IPS-18c (cell line): ENCODE data around the gene A4GALT.

Experiments
- H3K4me3 ChIP-seq: 2 replicates; pipeline ENCODE4 v1.7.0; 2013; ENCODE audit warnings: low read depth, mild to moderate bottlenecking, low read length, moderate library complexity; ENCODE audit not compliant: insufficient read depth
- H3K9me3 ChIP-seq: one replicate; pipeline ENCODE4 v1.6.1; 2013; ENCODE audit warnings: mild to moderate bottlenecking, low read length, moderate library complexity; ENCODE audit not compliant: control insufficient read depth, insufficient read depth

Gene A4GALT

DNA sequence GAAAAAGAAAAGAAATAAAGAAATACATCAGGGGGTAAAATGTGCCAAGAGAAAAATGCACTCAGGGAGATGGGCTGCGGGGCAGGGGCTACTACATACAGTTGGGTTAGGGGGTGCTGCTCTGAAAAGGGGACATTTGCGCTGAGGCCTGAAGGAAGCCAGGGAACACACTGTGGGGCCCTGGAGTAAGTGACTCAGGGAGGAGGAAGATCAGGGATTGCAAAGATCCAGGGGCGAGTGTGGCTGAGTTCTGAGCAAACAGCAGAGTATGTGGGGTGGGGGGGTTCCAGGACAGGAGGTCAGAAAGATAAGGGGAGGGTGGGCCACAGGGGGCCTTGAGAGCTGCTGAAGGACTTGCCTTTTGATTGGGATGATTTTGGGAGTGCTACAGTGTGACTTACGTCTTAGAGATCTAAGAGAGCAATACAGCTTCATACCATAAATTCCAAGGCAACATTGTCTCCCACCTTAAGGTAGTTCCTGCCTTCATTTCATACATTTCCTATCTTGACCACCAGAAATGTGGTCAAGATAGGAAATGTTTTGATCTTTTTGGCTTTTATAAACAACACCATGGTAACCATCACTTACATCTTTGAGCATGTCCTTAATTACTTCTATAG lies 5.8 kb downstream of the A4GALT start:
- Histone ChIP-seq H3K9me3 (peaks cover 2% of the 10 kb centered on the region), H3K4me3 (no peak overlapping the region)

DNA sequence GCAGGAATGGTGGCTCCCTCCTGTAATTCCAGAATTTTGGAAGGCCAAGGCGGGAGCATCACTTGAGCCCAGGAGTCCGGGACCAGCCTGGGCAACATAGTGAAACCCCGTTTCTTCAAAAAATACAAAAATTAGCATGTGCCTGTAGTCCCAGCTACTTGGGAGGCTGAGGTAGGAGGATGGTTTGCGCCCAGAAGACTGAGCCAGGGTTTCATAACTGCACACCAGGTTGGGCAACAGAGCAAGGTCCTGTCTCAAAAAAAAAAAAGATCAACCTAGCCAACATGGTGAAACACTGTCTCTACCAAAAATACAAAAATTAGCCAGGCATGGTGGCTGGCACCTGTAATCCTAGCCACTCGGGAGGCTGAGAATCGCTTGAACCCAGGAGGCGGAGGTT lies 6.4 kb downstream of the A4GALT start:
- peaks cover 2% of the 10 kb centered on the region for H3K9me3 ChIP-seq
- no peak overlapping the region for H3K4me3 ChIP-seq

DNA sequence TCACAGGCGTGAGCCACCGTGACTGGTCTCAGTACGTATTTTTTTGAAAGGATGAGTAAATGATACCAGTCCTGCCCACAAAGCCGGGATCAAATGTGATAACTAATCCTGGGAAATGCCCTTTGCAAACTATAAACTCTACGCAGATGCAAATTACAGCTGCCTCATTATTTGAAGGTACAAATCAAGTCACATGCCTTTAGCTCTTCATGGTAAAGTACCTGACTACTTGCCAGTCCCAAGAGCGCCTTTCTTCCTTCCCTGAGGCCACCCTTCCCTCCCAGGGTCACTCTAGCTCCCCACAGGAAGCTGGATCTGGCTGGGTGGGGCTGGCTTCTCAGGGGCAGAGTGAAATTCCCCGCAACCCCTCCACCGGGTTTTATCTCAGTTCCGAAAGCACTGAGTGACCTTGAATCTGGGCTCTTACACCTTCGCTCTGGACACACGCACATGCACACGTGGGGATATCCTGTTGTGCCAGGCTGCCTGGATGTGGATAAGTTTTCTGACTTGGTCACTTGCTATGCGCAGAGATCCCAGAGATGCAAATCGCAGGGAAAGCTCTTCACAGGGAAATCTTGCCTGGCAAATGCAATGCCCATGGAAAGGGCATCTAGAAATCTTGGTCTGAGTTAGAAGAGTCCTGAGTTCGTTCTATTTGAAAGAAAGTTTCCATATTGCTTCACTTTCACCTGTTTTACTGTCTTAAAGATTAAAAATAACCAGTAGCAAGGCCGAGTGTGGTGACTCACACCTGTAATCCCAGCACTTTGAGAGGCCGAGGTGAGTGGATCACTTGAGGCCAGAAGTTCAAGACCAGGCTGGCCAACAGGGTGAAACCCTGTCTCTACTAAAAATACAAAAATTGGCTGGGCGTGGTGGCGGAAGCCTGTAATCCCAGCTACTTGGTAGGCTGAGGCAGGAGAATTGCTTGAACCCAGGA lies 8.5 kb downstream of the A4GALT start:
- Histone ChIP-seq H3K9me3 (peaks cover 2% of the 10 kb centered on the region), H3K4me3 (no peak overlapping the region)

DNA sequence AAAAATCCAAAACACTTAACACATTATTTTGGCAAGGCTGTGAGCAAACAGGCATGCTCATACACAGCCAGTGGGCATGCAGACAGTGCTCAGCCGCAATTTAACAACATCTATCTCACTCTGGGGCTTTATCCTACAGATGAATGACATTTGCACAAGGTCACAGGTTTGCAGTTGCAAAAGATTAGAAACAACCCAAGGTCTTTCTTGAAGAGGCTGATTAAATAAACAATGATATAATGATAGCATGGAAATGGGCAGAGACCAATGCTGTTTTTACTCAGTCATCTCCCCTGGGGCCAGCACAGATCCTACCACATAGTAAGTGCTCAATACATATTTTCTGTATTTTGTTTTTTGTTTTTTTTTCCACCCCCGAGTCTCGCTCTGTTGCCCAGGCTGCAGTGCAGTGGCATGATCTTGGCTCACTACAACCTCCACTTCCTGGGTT lies 9.4 kb downstream of the A4GALT start:
- H3K4me3 ChIP-seq = no peak overlapping the region

DNA sequence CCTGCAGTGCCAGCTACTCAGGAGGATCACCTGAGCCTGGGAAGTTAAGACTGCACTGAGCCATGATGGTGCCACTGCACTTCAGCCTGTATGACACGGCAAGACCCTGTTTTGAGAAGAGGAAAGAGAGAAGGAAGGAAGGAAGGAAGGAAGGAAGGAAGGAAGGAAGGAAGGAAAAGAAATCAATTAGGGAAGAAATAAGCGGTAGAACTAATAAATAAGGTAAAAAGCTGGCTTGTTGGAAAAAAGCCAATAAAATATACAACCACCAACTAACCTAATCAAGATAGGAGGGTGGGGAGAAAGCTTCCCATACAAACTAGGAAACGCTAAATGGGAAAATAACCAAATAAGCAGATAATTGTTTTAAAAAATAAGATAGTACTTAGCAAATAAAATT lies 12.3 kb downstream of the A4GALT start:
- H3K9me3 ChIP-seq = no peaks in the 10 kb centered on the region
- no peak overlapping the region for H3K4me3 ChIP-seq

More for the DNA sequence above, 9.4 kb downstream of the A4GALT start:
- peaks cover 2% of the 10 kb centered on the region for H3K9me3 ChIP-seq

DNA sequence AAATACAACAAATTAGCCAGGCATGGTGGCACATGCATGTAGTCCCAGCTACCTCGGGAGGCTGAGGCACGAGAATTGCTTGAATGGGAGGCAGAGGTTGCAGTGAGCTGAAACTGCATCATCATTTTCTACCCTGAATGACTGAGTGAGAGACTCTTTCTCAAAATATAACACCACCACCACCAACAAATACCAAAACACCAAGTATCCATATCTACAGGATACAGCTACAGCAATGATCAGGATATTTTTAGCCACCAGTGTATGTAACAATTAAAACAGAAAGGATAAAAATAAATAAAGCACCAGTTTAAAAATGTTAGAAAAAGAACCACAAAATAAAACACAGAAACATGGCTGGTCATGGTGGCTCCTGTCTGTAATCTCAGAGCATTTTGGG lies 13.2 kb downstream of the A4GALT start:
- Histone ChIP-seq H3K9me3 (no peaks in the 10 kb centered on the region), H3K4me3 (no peak overlapping the region)

DNA sequence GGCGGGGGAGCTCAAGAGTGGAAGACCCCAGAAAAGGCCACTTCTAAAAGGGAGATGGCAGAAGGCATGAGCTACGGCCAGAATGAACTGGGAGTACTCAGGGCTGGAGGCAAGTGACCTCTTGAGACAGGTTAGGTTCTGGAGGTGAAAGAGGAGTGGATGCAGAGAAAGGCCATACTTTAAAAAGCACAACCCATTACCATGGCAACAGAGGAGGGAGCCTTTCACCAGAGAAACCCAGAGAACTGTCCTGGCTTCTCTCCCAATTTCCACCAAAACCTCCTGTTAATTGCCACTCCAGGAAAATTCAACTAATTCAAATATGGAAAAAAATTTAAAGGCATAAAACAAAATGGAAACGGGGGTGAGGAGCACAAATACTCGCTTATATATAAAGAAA lies 15.8 kb downstream of the A4GALT start:
- H3K9me3 ChIP-seq = no peaks in the 10 kb centered on the region
- no peak overlapping the region for H3K4me3 ChIP-seq

DNA sequence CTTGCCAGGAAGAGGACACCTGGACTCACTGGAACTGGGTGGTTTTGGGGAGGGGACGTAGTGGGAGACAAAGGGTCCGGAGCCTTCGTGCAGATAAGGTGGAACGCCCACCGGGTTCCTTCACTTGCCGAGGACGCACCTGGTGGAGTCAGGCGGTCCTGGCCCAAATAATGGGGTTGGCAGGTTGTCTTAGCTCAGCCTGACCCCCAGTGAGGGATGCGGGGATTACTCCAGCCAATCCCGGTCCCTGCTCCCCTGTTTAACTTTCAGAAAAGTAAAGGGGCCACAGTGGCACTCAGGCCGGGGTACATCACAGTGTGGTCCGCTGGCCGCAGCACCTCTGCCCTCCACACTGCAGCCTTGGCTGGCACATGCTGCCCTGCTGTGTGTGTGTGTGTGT lies 18.0 kb downstream of the A4GALT start:
- no peak overlapping the region for H3K4me3 ChIP-seq
- no peaks in the 10 kb centered on the region for H3K9me3 ChIP-seq

DNA sequence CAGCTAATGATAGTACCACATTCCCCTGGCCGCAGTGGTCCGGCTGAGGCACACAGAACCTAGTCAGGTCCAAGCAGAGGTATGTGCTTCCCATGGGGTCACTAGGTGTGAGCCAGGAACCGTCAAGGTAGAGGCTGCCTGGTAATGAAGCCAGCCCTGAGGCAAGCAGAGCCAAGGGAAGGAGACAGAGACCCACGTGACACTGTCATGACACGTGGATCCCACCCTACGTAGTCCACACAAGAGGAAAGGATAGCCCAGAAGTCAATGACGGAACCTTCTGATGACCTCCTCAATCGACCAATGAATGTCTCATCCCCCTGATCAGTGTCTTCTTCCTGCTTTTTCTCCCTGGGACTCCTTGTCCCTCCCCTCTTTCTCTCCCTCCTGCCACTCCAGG lies 19.0 kb downstream of the A4GALT start:
- H3K9me3 ChIP-seq = no peaks in the 10 kb centered on the region
- no peak overlapping the region for H3K4me3 ChIP-seq

DNA sequence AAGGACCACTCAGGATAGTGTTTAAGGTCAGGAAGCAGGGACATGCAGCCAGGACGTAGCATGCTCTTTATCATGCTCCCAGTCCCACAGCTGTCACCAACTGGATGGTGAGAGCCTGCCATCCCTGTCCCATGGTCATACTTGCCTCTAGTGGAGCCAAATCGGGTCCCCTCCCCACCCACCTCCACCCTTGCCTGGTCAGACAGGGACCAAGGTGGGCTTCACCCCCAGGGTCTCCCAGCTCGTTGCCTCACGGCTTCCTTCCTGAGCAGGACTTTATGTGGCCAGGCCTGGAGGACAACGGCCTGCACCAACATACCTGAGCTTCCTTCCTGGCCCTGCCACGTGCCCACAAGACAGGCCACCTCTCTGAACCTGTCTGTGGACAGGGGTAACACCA lies 19.8 kb downstream of the A4GALT start:
- H3K4me3 ChIP-seq = no peak overlapping the region
- no peaks in the 10 kb centered on the region for H3K9me3 ChIP-seq

DNA sequence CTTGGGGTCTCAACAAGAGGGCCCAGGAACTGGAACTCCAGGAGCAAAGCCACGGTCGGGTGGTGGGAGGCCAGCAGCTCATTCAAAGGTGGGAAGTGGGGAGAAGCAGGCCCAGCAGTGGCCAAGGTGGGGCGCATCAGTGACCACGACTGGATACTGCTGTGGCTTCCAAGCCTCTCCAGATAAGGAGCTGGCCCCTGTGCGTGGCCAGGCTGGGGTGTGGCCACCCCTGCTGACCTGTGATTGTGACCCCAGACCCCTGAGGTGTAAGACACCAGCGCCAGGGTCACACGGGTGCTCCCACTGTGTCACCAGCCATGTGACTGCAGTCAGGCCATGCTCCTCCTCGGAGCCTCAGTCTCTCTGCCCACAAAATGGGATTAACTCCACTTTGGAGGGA lies 20.3 kb downstream of the A4GALT start:
- Histone ChIP-seq H3K9me3 (no peaks in the 10 kb centered on the region), H3K4me3 (no peak overlapping the region)

DNA sequence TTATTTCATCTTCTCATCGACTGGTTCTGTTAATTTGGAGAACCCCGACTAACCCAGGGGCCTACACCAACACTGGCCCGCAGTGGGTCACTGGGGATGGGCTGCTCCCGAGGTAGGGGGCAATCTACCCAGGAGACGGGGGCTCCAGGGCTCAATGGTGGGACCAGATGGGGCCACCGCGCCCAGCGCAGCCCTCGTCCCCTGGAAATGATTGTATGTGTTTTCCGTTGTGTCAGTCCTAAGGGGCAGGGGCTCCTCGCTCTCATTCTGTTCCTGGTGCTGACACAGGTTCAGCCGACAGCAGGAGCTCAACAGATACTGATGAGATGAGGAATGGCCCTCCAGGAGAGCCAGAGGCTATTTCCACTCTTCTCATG lies 20.7 kb downstream of the A4GALT start:
- no peak overlapping the region for H3K4me3 ChIP-seq

DNA sequence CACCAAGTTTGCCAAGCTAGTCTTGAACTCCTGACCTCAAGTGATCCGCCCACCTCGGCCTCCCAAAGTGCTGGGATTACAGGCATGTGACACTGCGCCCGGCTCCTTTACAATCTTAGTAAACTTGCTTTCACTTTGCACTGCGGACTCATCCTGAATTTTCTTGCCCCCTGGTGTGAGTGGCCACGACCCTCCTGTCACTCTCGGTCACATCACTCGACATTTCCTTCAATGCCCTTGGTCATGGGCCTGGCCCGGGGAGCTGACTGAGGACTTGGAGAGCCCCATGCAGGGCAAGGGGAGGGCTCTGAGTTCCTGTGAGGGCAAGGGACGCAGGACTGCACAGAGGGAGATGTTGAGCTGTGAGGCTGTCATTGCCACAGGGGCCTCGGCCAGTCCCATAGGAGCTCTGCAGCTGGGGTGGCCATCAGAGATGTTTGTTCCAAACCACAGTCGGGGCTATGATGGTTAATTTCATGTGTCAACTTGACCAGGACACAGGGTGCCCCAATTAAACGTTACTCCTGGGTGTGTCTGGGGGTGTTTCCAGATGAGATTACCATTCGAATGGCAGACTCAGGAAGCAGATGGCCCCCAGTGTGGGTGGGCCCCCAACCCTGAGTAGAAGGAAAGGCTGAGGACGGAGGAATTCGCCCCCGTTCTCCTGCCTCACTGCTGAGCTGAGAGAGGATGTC lies 21.2 kb downstream of the A4GALT start:
- Histone ChIP-seq H3K4me3 (no peak overlapping the region), H3K9me3 (no peaks in the 10 kb centered on the region)

More for the DNA sequence above, 20.7 kb downstream of the A4GALT start:
- no peaks in the 10 kb centered on the region for H3K9me3 ChIP-seq

DNA sequence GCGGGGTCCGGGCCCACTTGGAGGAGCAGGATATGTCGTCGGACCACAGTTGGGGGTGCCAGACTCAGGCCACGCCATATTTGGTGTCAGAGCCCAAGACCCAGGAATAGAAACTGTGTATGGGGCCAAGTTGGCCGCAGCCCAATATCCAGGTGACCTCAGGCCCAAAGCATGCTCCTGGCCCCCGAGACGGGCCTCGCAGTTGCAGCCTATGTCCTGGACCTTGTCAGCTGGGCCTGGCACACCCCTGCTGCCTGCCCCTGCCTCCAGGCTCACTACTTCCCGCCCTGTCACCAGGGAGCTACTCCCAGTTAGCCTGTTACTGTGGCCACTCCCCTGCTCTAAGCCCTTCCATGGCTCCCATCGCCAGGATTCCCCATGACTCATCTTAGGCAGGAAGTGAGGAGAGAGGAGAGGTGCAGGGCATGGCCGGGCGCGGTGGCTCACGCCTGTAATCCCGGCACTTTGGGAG lies 23.1 kb downstream of the A4GALT start:
- no peaks in the 10 kb centered on the region for H3K9me3 ChIP-seq
- H3K4me3 ChIP-seq = no peak overlapping the region

DNA sequence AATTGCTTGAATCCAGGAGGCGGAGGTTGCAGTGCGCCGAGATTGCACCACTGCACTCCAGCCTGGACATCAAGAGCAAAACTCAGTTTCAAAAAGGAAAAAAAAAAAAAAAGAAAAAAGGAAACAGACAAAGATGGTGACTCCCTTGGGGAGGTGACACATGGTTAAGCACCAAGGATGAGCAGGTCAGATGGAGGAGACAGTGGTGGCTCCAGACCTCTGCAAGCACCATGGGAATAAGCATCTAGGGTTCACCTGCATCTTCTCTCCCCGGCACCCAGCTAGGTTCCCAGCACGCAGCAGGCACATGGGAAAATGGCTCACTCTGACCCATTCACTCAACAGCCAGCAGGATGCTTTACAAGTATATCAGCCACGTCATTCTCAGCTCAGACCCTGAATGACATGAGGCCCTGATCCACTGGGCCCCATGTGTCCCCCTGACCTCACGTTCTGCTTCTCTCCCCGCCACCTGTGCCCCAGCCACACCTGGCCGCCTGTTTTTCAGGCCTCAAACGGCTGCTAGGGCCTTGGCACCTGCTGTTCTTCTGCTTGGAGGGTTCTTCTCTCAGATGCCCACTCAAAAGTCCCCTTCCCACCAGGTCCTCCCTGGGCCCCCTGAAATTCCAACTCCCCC lies 24.2 kb downstream of the A4GALT start:
- H3K9me3 ChIP-seq = no peaks in the 10 kb centered on the region
- no peak overlapping the region for H3K4me3 ChIP-seq

DNA sequence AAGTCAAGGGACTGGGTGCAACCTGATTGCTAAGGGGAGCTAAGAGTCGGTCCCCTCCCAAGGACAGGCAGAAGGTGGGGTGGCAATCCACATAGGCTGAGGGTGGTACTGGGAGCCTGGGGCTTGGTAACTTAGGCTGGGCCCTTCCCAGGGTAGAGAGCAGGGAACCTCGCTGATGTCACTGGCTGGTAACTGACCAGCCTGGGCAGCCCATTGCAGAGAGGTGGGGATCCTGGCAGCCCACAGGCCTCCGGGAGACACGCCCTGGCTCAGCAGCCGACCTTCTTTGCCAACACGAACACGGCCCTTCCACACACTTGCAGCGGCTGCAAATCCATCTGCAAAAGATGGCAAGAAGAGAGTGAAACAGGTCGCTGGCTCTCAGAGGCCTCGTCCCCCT lies 25.4 kb downstream of the A4GALT start:
- Histone ChIP-seq H3K4me3 (no peak overlapping the region), H3K9me3 (no peaks in the 10 kb centered on the region)
